ENCODE measurements around the gene ARAF.

The ARAF gene

GRCh38 chrX:47558436-47558835 is 2.6 kb upstream of the ARAF start:
- no peak for TF ChIP-seq CTCF (IDR thresholded peaks at IDR 0.05; ENCODE audit: low read depth, low read length)
- H3K4me3 ChIP-seq (ENCODE audit: low read depth, low read length), result no peak overlapping the region

GRCh38 chrX:47560179-47560933 is 649 bp upstream of the ARAF start:
- peak overlapping the region; percentile 70 for H3K4me3 ChIP-seq (ENCODE audit: low read depth, low read length)
- TF ChIP-seq CTCF (IDR thresholded peaks at IDR 0.05; ENCODE audit: low read depth, low read length), result no peak

GRCh38 chrX:47561659-47562151 is 700 bp downstream of the ARAF start:
- peak overlapping the region; percentile 70 for H3K4me3 ChIP-seq (ENCODE audit: low read depth, low read length)
- no peak for TF ChIP-seq CTCF (IDR thresholded peaks at IDR 0.05; ENCODE audit: low read depth, low read length)

GRCh38 chrX:47562615-47563243 is 1.7 kb downstream of the ARAF start:
- TF ChIP-seq CTCF (IDR thresholded peaks at IDR 0.05; ENCODE audit: low read depth, low read length), result 0 out of 2 replicates have a peak, but pooled peaks have one; percentile 26
- H3K4me3 ChIP-seq (ENCODE audit: low read depth, low read length), result no peak overlapping the region

- no peak overlapping the region for H3K4me3 ChIP-seq (ENCODE audit: low read depth, low read length)
- no peak for TF ChIP-seq CTCF (IDR thresholded peaks at IDR 0.05; ENCODE audit: low read depth, low read length)
Measured at GRCh38 chrX:47563801-47564315, 2.9 kb downstream of the ARAF start.

- no peak for TF ChIP-seq CTCF (IDR thresholded peaks at IDR 0.05; ENCODE audit: low read depth, low read length)
- H3K4me3 ChIP-seq (ENCODE audit: low read depth, low read length), result no peak overlapping the region
Measured at GRCh38 chrX:47564438-47565085, 3.6 kb downstream of the ARAF start.

Measured in WI38 (cell line).